ENCODE measurements around the gene CLCN6. TPM values are rescaled to one million over a fixed set of nuclear protein-coding genes. Genes with fewer than 3 reads are reported as not detected.

Gene CLCN6
- polyA plus RNA-seq, 2 of the 4 experiments (the other 2 are of a cell fraction), result 5.7 to 9.0 TPM

DNA sequence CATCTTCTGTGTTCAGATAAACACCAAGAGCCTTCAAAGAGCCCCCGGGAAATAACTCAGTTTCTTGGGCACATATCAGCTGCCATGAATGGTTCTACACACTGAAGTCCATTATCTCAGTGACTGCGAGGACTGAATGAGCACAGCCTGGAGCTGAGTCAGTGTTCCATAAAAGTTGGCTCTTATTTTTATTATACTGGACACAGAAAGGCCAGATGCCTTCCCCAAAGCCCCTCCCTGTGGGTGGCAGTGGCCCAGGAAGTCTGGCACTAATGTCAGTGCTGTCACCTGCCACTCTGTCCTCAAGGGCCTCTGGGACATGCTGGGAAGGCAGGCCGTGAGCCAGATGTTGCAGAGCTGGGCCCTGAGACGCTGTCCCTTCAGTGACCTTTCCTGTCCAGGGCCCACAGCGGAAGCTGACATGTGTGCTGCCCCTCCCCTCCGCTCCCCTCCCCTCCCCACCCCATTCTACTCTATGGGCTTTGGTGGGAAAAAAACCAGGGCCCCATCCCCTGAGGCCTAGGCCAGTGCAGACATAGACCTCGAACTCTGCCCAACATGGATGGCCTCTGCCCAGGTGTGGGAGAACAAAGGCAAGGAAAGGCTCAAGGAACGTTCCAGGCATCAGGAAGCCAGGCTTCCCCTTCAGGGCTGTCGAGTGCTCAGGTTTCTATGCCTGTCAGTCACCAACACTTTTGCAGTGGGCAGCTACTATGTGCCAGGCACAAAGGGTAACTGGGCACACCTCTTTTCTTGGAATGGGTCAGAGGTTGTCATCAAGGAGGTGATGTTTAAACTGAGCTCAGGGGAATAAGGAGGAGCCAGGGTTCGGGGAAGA, 75.1 kb downstream of the CLCN6 start:
- ChIA-PET CTCF (interaction anchor here (3.1 to 3.9 kb wide), 2 partner anchors 12 to 13 kb away, joined by 13 to 15 read pairs; no protein-coding TSS in a partner anchor), POLR2A (interaction anchor here (0.6 kb wide), 1 partner anchor 27 kb away, joined by 6 read pairs; no protein-coding TSS in a partner anchor)
- no peak overlapping the region for H3K4me2 ChIP-seq
- TF ChIP-seq CBX8 (IDR thresholded peaks at IDR 0.05), result no peak
- no peak for TF ChIP-seq TP53 (CRISPR knock-in tag; IDR thresholded peaks at IDR 0.05)
- TF ChIP-seq, protein P1, sequence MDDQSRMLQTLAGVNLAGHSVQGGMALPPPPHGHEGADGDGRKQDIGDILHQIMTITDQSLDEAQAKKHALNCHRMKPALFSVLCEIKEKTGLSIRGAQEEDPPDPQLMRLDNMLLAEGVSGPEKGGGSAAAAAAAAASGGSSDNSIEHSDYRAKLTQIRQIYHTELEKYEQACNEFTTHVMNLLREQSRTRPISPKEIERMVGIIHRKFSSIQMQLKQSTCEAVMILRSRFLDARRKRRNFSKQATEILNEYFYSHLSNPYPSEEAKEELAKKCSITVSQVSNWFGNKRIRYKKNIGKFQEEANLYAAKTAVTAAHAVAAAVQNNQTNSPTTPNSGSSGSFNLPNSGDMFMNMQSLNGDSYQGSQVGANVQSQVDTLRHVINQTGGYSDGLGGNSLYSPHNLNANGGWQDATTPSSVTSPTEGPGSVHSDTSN (IDR thresholded peaks at IDR 0.05), result no peak
- TF ChIP-seq E2F6 (IDR thresholded peaks at IDR 0.05; ENCODE audit: borderline replicate concordance, low read depth), result no peak
- no peak for TF ChIP-seq CHD2 (IDR thresholded peaks at IDR 0.05; ENCODE audit: low read length, partially characterized antibody)
- TF ChIP-seq ELK1 (IDR thresholded peaks at IDR 0.05; ENCODE audit: low read depth, low read length), result no peak
- no peak for TF ChIP-seq KDM5A (IDR thresholded peaks at IDR 0.05)
- no peak for TF ChIP-seq GATA3 (IDR thresholded peaks at IDR 0.05; ENCODE audit: borderline replicate concordance)
- no peak for TF ChIP-seq CBX2 (IDR thresholded peaks at IDR 0.05; ENCODE audit: borderline replicate concordance, low read depth)
- TF ChIP-seq RNF2 (IDR thresholded peaks at IDR 0.05; ENCODE audit: borderline replicate concordance, low read depth), result no peak
- TF ChIP-seq, protein P2, sequence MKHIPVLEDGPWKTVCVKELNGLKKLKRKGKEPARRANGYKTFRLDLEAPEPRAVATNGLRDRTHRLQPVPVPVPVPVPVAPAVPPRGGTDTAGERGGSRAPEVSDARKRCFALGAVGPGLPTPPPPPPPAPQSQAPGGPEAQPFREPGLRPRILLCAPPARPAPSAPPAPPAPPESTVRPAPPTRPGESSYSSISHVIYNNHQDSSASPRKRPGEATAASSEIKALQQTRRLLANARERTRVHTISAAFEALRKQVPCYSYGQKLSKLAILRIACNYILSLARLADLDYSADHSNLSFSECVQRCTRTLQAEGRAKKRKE (CRISPR knock-in tag; IDR thresholded peaks at IDR 0.05; ENCODE audit: low read depth), result no peak
- TF ChIP-seq HDAC2 (IDR thresholded peaks at IDR 0.05), result no peak
- no peak for TF ChIP-seq BCL3 (IDR thresholded peaks at IDR 0.05)
- TF ChIP-seq ESRRA (IDR thresholded peaks at IDR 0.05; ENCODE audit: borderline replicate concordance, low read length), result no peak
- no peak for TF ChIP-seq JUNB (IDR thresholded peaks at IDR 0.05)
- no peak for TF ChIP-seq MAZ (IDR thresholded peaks at IDR 0.05; ENCODE audit: borderline replicate concordance, low read depth, low read length)
- TF ChIP-seq ZFP36 (IDR thresholded peaks at IDR 0.05; ENCODE audit: borderline replicate concordance, partially characterized antibody), result no peak
- H3K4me1 ChIP-seq, result no peaks in the 10 kb centered on the region
- ATAC-seq, result no peak
- no peaks in the 10 kb centered on the region for H3K9me3 ChIP-seq
- H3K4me3 ChIP-seq, result no peak overlapping the region
- DNase-seq (ENCODE audit: low read depth in 1 of 2, low spot score in 1 of 2), result no peak
- FAIRE-seq, result no peak
- WGBS (ENCODE audit: missing lambda C conversion rate), result 52% methylated on average over 5 of the region's 10 CpGs
- H3K27ac ChIP-seq, result no peak overlapping the region

DNA sequence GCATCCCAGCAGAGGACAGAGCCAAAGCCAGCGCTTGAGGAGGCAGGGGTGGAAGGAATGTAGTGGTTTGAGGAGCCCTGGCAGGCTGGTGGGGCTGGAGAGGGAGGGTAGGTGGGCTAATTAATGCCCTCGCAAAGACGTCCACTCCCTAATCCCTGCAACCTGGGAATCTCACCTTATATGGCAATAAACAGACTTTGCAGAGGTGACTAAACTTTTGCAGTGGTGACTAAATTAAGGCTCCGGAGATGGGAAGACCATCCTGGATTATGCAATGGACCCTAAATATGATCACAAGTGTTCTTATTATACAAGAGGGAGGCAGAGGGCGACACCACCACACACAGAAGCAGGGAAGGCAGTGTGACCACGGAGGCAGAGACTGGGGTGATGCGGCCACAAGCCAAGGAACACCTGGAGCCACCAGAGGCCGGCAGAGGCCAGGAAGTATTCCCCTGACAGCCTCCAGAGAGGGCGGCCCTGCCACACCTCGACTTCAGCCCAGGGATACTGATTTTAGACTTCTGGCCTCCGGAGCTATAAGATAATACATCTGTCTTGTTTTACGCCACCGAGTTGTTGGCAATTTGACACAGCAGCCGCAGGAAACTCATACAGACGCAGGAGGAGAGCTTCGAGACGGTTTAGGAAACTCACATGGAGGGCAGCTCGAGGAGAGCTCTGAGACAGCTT, 75.9 kb downstream of the CLCN6 start:
- WGBS (ENCODE audit: missing lambda C conversion rate), result 63% methylated on average over 17 of the region's 18 CpGs
- CTCF ChIA-PET, result interaction anchor here (1.4 to 3.9 kb wide), 5 partner anchors 9 to 44 kb away, joined by 4 to 15 read pairs (median 13); no protein-coding TSS in a partner anchor

More for the DNA sequence above, 75.9 kb downstream of the CLCN6 start:
- no peak overlapping the region for H3K4me3 ChIP-seq
- FAIRE-seq (no peak), ATAC-seq (no peak), DNase-seq (ENCODE audit: low read depth in 1 of 2, low spot score in 1 of 2) (peak in 1 of 2 experiments; percentile 10)
- TF ChIP-seq KDM5A (IDR thresholded peaks at IDR 0.05), result no peak
- no peak for TF ChIP-seq HOXB13 (CRISPR knock-in tag; IDR thresholded peaks at IDR 0.05; ENCODE audit: low read depth)
- no peak for TF ChIP-seq CEBPB (IDR thresholded peaks at IDR 0.05)
- TF ChIP-seq FOSB (CRISPR knock-in tag; IDR thresholded peaks at IDR 0.05), result no peak
- no peak for TF ChIP-seq HDAC2 (IDR thresholded peaks at IDR 0.05)
- TF ChIP-seq MAFK (IDR thresholded peaks at IDR 0.05; ENCODE audit: partially characterized antibody), result no peak
- TF ChIP-seq, protein P3, sequence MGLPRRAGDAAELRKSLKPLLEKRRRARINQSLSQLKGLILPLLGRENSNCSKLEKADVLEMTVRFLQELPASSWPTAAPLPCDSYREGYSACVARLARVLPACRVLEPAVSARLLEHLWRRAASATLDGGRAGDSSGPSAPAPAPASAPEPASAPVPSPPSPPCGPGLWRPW (IDR thresholded peaks at IDR 0.05), result no peak
- TF ChIP-seq HEYL (CRISPR knock-in tag; IDR thresholded peaks at IDR 0.05), result no peak
- TF ChIP-seq POLR2A (IDR thresholded peaks at IDR 0.05; ENCODE audit: low read length), result no peak
- POLR2A ChIA-PET, result no interaction called here
- no peaks in the 10 kb centered on the region for H3K4me1 ChIP-seq
- H3K9me3 ChIP-seq, result no peaks in the 10 kb centered on the region
- no peak overlapping the region for H3K27ac ChIP-seq
- H3K4me2 ChIP-seq, result no peak overlapping the region

Data from A549 (cell line).